CD14-positive monocyte (primary cell): ENCODE results near the gene BNIP2. TPM values are rescaled to one million over a fixed set of nuclear protein-coding genes. Genes with fewer than 3 reads are reported as not detected.
A peak's percentile ranks its signal among the peaks of the same experiment; 100 is the strongest.

Experiments
- DNase-seq, 3 donors: peaks; one replicate each; pipeline ENCODE4 v3.0.0-alpha.2; 2011 to 2022
- H2AFZ ChIP-seq: 2 replicates; pipeline ENCODE4 v1.6.0; 2012; ENCODE audit warnings: mild to moderate bottlenecking, low read depth, low read length, inconsistent platforms; ENCODE audit not compliant: insufficient read depth, poor library complexity, severe bottlenecking
- H3K27ac ChIP-seq, 2 donors: 1 replicate in 1 of 2; 2 replicates in 1 of 2; pipeline ENCODE4 v1.5.1; 2012 to 2013; ENCODE audit warnings: low read length in 2 of 2, control low read depth in 1 of 2, inconsistent platforms in 1 of 2, low read depth in 1 of 2, mild to moderate bottlenecking in 1 of 2
- H3K27me3 ChIP-seq, 2 donors: one replicate each; pipeline versions ENCODE4 v1.6.0 to v1.6.1; 2011 to 2013; ENCODE audit warnings: low read length in 2 of 2; ENCODE audit not compliant: control insufficient read depth in 2 of 2, insufficient read depth in 2 of 2
- H3K36me3 ChIP-seq, 2 donors: replicated peaks in 1 of 2; 1 replicate in 1 of 2; 2 replicates in 1 of 2; pipeline versions ENCODE4 v1.5.1 to v1.6.1; 2012 to 2013; ENCODE audit warnings: low read length in 2 of 2, control low read depth in 1 of 2, inconsistent platforms in 1 of 2, mild to moderate bottlenecking in 1 of 2; ENCODE audit not compliant: insufficient read depth in 2 of 2, control insufficient read depth in 1 of 2
- H3K4me1 ChIP-seq, 2 donors: 1 replicate in 1 of 2; 2 replicates in 1 of 2; pipeline versions ENCODE4 v1.5.1 to v1.6.1; 2012 to 2013; ENCODE audit warnings: low read length in 2 of 2, control low read depth in 1 of 2, inconsistent platforms in 1 of 2, mild to moderate bottlenecking in 1 of 2, moderate library complexity in 1 of 2; ENCODE audit not compliant: insufficient read depth in 2 of 2, control insufficient read depth in 1 of 2
- H3K4me2 ChIP-seq: replicated peaks from 2 replicates; pipeline ENCODE3; 2012; ENCODE audit warnings: low read length, moderate library complexity, mild to moderate bottlenecking; ENCODE audit not compliant: poor library complexity, severe bottlenecking; ENCODE audit errors: extremely low read depth
- H3K4me3 ChIP-seq, 3 experiments: fragments of 200-600 bp in 1 of 3; sonication (generic) in 1 of 3; replicated peaks in 1 of 3; 1 replicate in 2 of 3; 2 replicates in 1 of 3; pipeline ENCODE4 v1.5.1; 2011 to 2013; ENCODE audit warnings: low read length in 3 of 3, mild to moderate bottlenecking in 3 of 3, control low read depth in 2 of 3, low read depth in 2 of 3, inconsistent platforms in 1 of 3, moderate library complexity in 1 of 3
- H3K79me2 ChIP-seq: 2 replicates; pipeline ENCODE4 v1.6.0; 2012; ENCODE audit warnings: mild to moderate bottlenecking, control low read depth, inconsistent platforms, low read length, moderate library complexity; ENCODE audit not compliant: insufficient read depth
- H3K9ac ChIP-seq: 2 replicates; pipeline ENCODE4 v1.6.0; 2017; ENCODE audit warnings: low read length, mild to moderate bottlenecking; ENCODE audit not compliant: insufficient read depth, poor library complexity, severe bottlenecking
- H3K9me3 ChIP-seq, 2 donors: replicated peaks in 1 of 2; 1 replicate in 1 of 2; 2 replicates in 1 of 2; pipeline versions ENCODE4 v1.5.1 to v1.6.1; 2012 to 2013; ENCODE audit warnings: low read length in 2 of 2, control low read depth in 1 of 2; ENCODE audit not compliant: control insufficient read depth in 1 of 2, insufficient read depth in 1 of 2
- H4K20me1 ChIP-seq: 2 replicates; pipeline ENCODE4 v1.6.0; 2012; ENCODE audit warnings: mild to moderate bottlenecking, low read length, control low read depth, moderate library complexity; ENCODE audit not compliant: insufficient read depth
- H3K27ac Mint-ChIP-seq, 7 donors: one replicate each; pipeline ENCODE4 v1.8.0; 2020; ENCODE audit warnings: mild to moderate bottlenecking in 7 of 7, mixed read lengths in 7 of 7, moderate library complexity in 6 of 7, inconsistent platforms in 2 of 7
- H3K27me3 Mint-ChIP-seq, 3 donors: one replicate each; pipeline ENCODE4 v1.8.0; 2021 to 2022; ENCODE audit warnings: low read depth in 3 of 3, mild to moderate bottlenecking in 3 of 3, mixed read lengths in 3 of 3, moderate library complexity in 3 of 3, inconsistent platforms in 1 of 3
- H3K36me3 Mint-ChIP-seq, 2 donors: one replicate each; pipeline ENCODE4 v1.8.0; 2020; ENCODE audit warnings: mixed read lengths in 2 of 2, inconsistent platforms in 1 of 2, mild to moderate bottlenecking in 1 of 2
- H3K4me1 Mint-ChIP-seq: one replicate; pipeline ENCODE4 v1.8.0; 2020; ENCODE audit warnings: mild to moderate bottlenecking, mixed read lengths
- H3K4me3 Mint-ChIP-seq, 2 donors: one replicate each; pipeline ENCODE4 v1.8.0; 2020; ENCODE audit warnings: mild to moderate bottlenecking in 2 of 2, mixed read lengths in 2 of 2, moderate library complexity in 1 of 2
- H3K9me3 Mint-ChIP-seq, 7 donors: one replicate each; pipeline ENCODE4 v1.8.0; 2020 to 2022; ENCODE audit warnings: mixed read lengths in 7 of 7, mild to moderate bottlenecking in 6 of 7, moderate library complexity in 6 of 7, inconsistent platforms in 2 of 7
- CTCF ChIP-seq: fragments of 200-600 bp; IDR thresholded peaks from one replicate; pipeline ENCODE4 v1.8.0; 2022; ENCODE audit warnings: antibody characterized with exemption, mild to moderate bottlenecking
- WGBS: methylation state at CpG from one replicate; pipeline ENCODE4 v1.1.5; 2013; ENCODE audit warnings: missing lambda C conversion rate; ENCODE audit not compliant: insufficient coverage; 5-methylcytosine and 5-hydroxymethylcytosine counted together
- intact Hi-C, 2 donors: fragments of 100-400 bp; cut with micrococcal nuclease; formaldehyde crosslinking; loops; one replicate each; pipeline versions ENCODE4 v1.15.0 to v1.15.1; 2023
- polyA plus RNA-seq, 3 donors: library from polyadenylated mRNA; depleted of rRNA in 1 of 3; unstranded in 2 of 3; stranded (reverse) in 1 of 3; fragments of 300-500 nt in 2 of 3; fragments of >200 nt in 1 of 3; fragmentation: Illumina TruSeq in 2 of 3; gene quantifications; 1 replicate in 2 of 3; 2 replicates in 1 of 3; pipeline ENCODE4 v1.2.3, GENCODE V29; 2012 to 2021

Gene BNIP2
- polyA plus RNA-seq, 3 donors: 83.4 to 189 (median 136) TPM

- intact Hi-C loops: no loop called here
- Mint-ChIP-seq H3K36me3 (peaks cover 23 to 40% of the 10 kb centered on the region in 2 donors), H3K9me3 (peaks cover 0 to 6% (median 3%) of the 10 kb centered on the region in 7 donors), H3K27ac (peak within 1 kb of the TSS in 6 of 7 donors; percentile 83 to 94 (median 91)), H3K27me3 (no peaks in the 10 kb centered on the region), H3K4me1 (peaks cover 2% of the 10 kb centered on the region), H3K4me3 (peak within 1 kb of the TSS in 1 of 2 donors; percentile 82)
- no peak for TF ChIP-seq CTCF
- peak within 1 kb of the TSS; percentile 85 for H2AFZ ChIP-seq
- H4K20me1 ChIP-seq: peaks cover 64% of the 10 kb centered on the region
- peak within 1 kb of the TSS; percentile 82 to 85 (median 84) for H3K4me3 ChIP-seq
- peaks cover 32 to 54% of the 10 kb centered on the region in 2 donors for H3K36me3 ChIP-seq
- peak; percentile 93 to 95 (median 95) for DNase-seq
- peak within 1 kb of the TSS; percentile 91 for H3K9ac ChIP-seq
- peak within 1 kb of the TSS; percentile 97 for H3K4me2 ChIP-seq
- peak within 1 kb of the TSS; percentile 81 to 90 for H3K27ac ChIP-seq
- under 1% methylated on average over 47 of the region's 59 CpGs for WGBS
- H3K4me1 ChIP-seq: peaks cover 18 to 25% of the 10 kb centered on the region in 2 donors
- no peaks in the 10 kb centered on the region for H3K27me3 ChIP-seq
- H3K9me3 ChIP-seq: no peaks in the 10 kb centered on the region
- peaks cover 60% of the 10 kb centered on the region for H3K79me2 ChIP-seq
These were observed 32.1 kb downstream of the BNIP2 start, which contains the start of gene GTF2A2 for GRCh38 chr15:59656897-59657634. Gene GTF2A2 (minus strand): TSS chr15:59657515. CDS start chr15:59652277, 5,238 bp downstream.

- Histone ChIP-seq H3K9me3 (no peaks in the 10 kb centered on the region), H4K20me1 (peaks cover 59% of the 10 kb centered on the region), H3K27ac (peak overlapping the region in 1 of 2 donors; percentile 8), H3K36me3 (peaks cover 35 to 54% of the 10 kb centered on the region in 2 donors), H3K4me3 (no peak overlapping the region), H3K4me1 (peaks cover 18 to 25% of the 10 kb centered on the region in 2 donors), H3K79me2 (peaks cover 68% of the 10 kb centered on the region), H3K9ac (no peak overlapping the region), H2AFZ (no peak overlapping the region), H3K4me2 (no peak overlapping the region), H3K27me3 (no peaks in the 10 kb centered on the region)
- TF ChIP-seq CTCF: no peak
- no peaks in the 10 kb centered on the region for H3K27me3 Mint-ChIP-seq
- peak in 1 of 3 donors; percentile 6 for DNase-seq
- peaks cover 2% of the 10 kb centered on the region for H3K4me1 Mint-ChIP-seq
- WGBS: 67% methylated on average over 1 of the region's 1 CpG
- no peak overlapping the region for H3K27ac Mint-ChIP-seq
- intact Hi-C loops: no loop called here
- peaks cover 0 to 6% (median 3%) of the 10 kb centered on the region in 7 donors for H3K9me3 Mint-ChIP-seq
- H3K4me3 Mint-ChIP-seq: no peak overlapping the region
- H3K36me3 Mint-ChIP-seq: peaks cover 24 to 32% of the 10 kb centered on the region in 2 donors
These were observed 35.1 kb downstream of the BNIP2 start for GRCh38 chr15:59654046-59654445.
